Measurements from ENCODE around the gene RND3.

- TF ChIP-seq CTCF (conservative IDR thresholded peaks at IDR 0.05) (no peak), ZFX (IDR thresholded peaks at IDR 0.05) (no peak)
These were observed 13.7 kb downstream of the RND3 start for GRCh38 chr2:150473767-150474166.
